Measurements from ENCODE around the gene GAK.
A peak's percentile ranks its signal among the peaks of the same experiment; 100 is the strongest.
"Not testable (repeated sequence)": the region's sequence is repeated elsewhere in the genome, so short reads cannot be mapped to it uniquely, and the experiment has no call there.

GAK gene

GRCh38 chr4:931960-932712 lies at the start of gene GAK, which contains the start of gene TMEM175:
Gene GAK, minus strand, starts transcription at chr4:932316. Its CDS starts 129 bp downstream, at chr4:932187.
Gene TMEM175, plus strand, starts transcription at chr4:932460. Its CDS starts 15,280 bp downstream, at chr4:947740.
- DNase-seq (ENCODE audit: low spot score), result peak; percentile 95

- DNase-seq (ENCODE audit: low spot score), result peak; percentile 45
Measured at GRCh38 chr4:978957-979701, 47.0 kb upstream of the GAK start.

- DNase-seq (ENCODE audit: low spot score), result not testable (repeated sequence)
Measured at GRCh38 chr4:976016-976415, 43.9 kb upstream of the GAK start.

- no peak for DNase-seq (ENCODE audit: low spot score)
Measured at GRCh38 chr4:974668-975067, 42.6 kb upstream of the GAK start.

- peak; percentile 73 for DNase-seq (ENCODE audit: low spot score)
Measured at GRCh38 chr4:973431-974397, 41.6 kb upstream of the GAK start, which contains the start of gene DGKQ. Gene DGKQ, minus strand, starts transcription at chr4:973569. Its CDS starts 87 bp downstream, at chr4:973482.

- DNase-seq (ENCODE audit: low spot score), result peak; percentile 23
Measured at GRCh38 chr4:972651-973424, 40.7 kb upstream of the GAK start.

GRCh38 chr4:971666-972500 lies 39.8 kb upstream of the GAK start:
- no peak for DNase-seq (ENCODE audit: low spot score)

GRCh38 chr4:970854-971520 lies 38.9 kb upstream of the GAK start:
- DNase-seq (ENCODE audit: low spot score), result no peak

- DNase-seq (ENCODE audit: low spot score), result no peak
Measured at GRCh38 chr4:970046-970745, 38.1 kb upstream of the GAK start.

GRCh38 chr4:968621-969394 lies 36.7 kb upstream of the GAK start:
- no peak for DNase-seq (ENCODE audit: low spot score)

GRCh38 chr4:968221-968620 lies 36.1 kb upstream of the GAK start:
- DNase-seq (ENCODE audit: low spot score), result no peak

GRCh38 chr4:967113-968104 lies 35.3 kb upstream of the GAK start:
- DNase-seq (ENCODE audit: low spot score), result no peak

- DNase-seq (ENCODE audit: low spot score), result no peak
Measured at GRCh38 chr4:966266-967112, 34.4 kb upstream of the GAK start.

GRCh38 chr4:965766-966134 lies 33.6 kb upstream of the GAK start:
- DNase-seq (ENCODE audit: low spot score), result no peak

GRCh38 chr4:965048-965765 lies 33.1 kb upstream of the GAK start:
- DNase-seq (ENCODE audit: low spot score), result no peak
